Mesenchymal stem cell (in vitro differentiated cells and primary cell): Measurements from ENCODE around the gene CLMN.

Experiments used
- DNase-seq: peaks from one replicate; pipeline ENCODE4 v3.0.0-alpha.2; 2013
- H2AFZ ChIP-seq: one replicate; pipeline ENCODE4 v1.6.1; 2013; ENCODE audit warnings: low read depth, mild to moderate bottlenecking, control low read depth, inconsistent platforms, low read length, moderate library complexity
- H2AK5ac ChIP-seq: 2 replicates; pipeline ENCODE4 v1.6.1; 2013; ENCODE audit warnings: low read length, moderate library complexity, mild to moderate bottlenecking, inconsistent platforms; ENCODE audit not compliant: severe bottlenecking
- H2BK120ac ChIP-seq: one replicate; pipeline ENCODE4 v1.6.1; 2013; ENCODE audit warnings: low read depth, mild to moderate bottlenecking, inconsistent platforms, low read length, moderate library complexity
- H2BK12ac ChIP-seq, 2 experiments: one replicate each; pipeline ENCODE4 v1.6.1; 2013; ENCODE audit warnings: inconsistent platforms in 2 of 2, low read length in 2 of 2, mild to moderate bottlenecking in 2 of 2, moderate library complexity in 2 of 2, control low read depth in 1 of 2
- H2BK15ac ChIP-seq: one replicate; pipeline ENCODE4 v1.6.1; 2013; ENCODE audit warnings: mild to moderate bottlenecking, low read depth, inconsistent platforms; ENCODE audit not compliant: poor library complexity, severe bottlenecking
- H2BK5ac ChIP-seq: 2 replicates; pipeline ENCODE4 v1.6.1; 2013; ENCODE audit warnings: low read depth, mild to moderate bottlenecking, low read length, control low read depth, inconsistent platforms; ENCODE audit not compliant: poor library complexity, severe bottlenecking
- H3K14ac ChIP-seq, 2 experiments: one replicate each; pipeline ENCODE4 v1.6.1; 2013; ENCODE audit warnings: inconsistent platforms in 2 of 2, low read length in 2 of 2, control low read depth in 1 of 2, mild to moderate bottlenecking in 1 of 2, moderate library complexity in 1 of 2
- H3K18ac ChIP-seq, 2 experiments: one replicate each; pipeline ENCODE4 v1.6.1; 2013; ENCODE audit warnings: inconsistent platforms in 2 of 2, low read length in 2 of 2, control low read depth in 1 of 2, low read depth in 1 of 2, mild to moderate bottlenecking in 1 of 2
- H3K23ac ChIP-seq, 2 experiments: one replicate each; pipeline ENCODE4 v1.6.1; 2013; ENCODE audit warnings: inconsistent platforms in 2 of 2, low read length in 2 of 2, mild to moderate bottlenecking in 2 of 2, moderate library complexity in 2 of 2, control low read depth in 1 of 2
- H3K27ac ChIP-seq: 2 replicates; pipeline ENCODE4 v1.5.1; 2013; ENCODE audit warnings: mild to moderate bottlenecking, moderate library complexity, low read length, control low read depth, inconsistent platforms; ENCODE audit not compliant: poor library complexity, severe bottlenecking
- H3K27me3 ChIP-seq, 2 experiments: 2 replicates each; pipeline versions ENCODE4 v1.6.1 to v1.7.0; 2013; ENCODE audit warnings: low read length in 2 of 2, mild to moderate bottlenecking in 2 of 2, moderate library complexity in 2 of 2, control low read depth in 1 of 2, inconsistent platforms in 1 of 2; ENCODE audit not compliant: control insufficient read depth in 1 of 2, insufficient read depth in 1 of 2
- H3K36me3 ChIP-seq, 2 experiments: 2 replicates each; pipeline versions ENCODE4 v1.6.1 to v1.7.0; 2013; ENCODE audit warnings: low read length in 2 of 2, control low read depth in 1 of 2, inconsistent platforms in 1 of 2, low read depth in 1 of 2, mild to moderate bottlenecking in 1 of 2; ENCODE audit not compliant: insufficient read depth in 2 of 2, control insufficient read depth in 1 of 2
- H3K4ac ChIP-seq, 2 experiments: one replicate each; pipeline ENCODE4 v1.6.1; 2013; ENCODE audit warnings: inconsistent platforms in 2 of 2, low read length in 2 of 2, mild to moderate bottlenecking in 2 of 2, moderate library complexity in 2 of 2, control low read depth in 1 of 2, low read depth in 1 of 2
- H3K4me1 ChIP-seq: 2 replicates; pipeline ENCODE4 v1.6.1; 2013; ENCODE audit warnings: low read depth, low read length, control low read depth; ENCODE audit not compliant: control insufficient read depth, insufficient read depth
- H3K4me2 ChIP-seq: 2 replicates; pipeline ENCODE4 v1.6.1; 2013; ENCODE audit warnings: low read length, mild to moderate bottlenecking, inconsistent platforms; ENCODE audit not compliant: poor library complexity, severe bottlenecking
- H3K4me3 ChIP-seq, 2 experiments: 2 replicates each; pipeline versions ENCODE4 v1.5.1 to v1.7.0; 2013; ENCODE audit warnings: low read length in 2 of 2, mild to moderate bottlenecking in 2 of 2, control low read depth in 1 of 2, low read depth in 1 of 2; ENCODE audit not compliant: insufficient read depth in 1 of 2
- H3K79me1 ChIP-seq: replicated peaks from 2 replicates; pipeline ENCODE4 v1.6.1; 2013; ENCODE audit warnings: mild to moderate bottlenecking, control low read depth, low read length, inconsistent platforms; ENCODE audit not compliant: poor library complexity, severe bottlenecking
- H3K9ac ChIP-seq: 2 replicates; pipeline ENCODE4 v1.7.0; 2013; ENCODE audit warnings: mild to moderate bottlenecking, low read length, moderate library complexity
- H3K9me3 ChIP-seq: 2 replicates; pipeline ENCODE4 v1.7.0; 2013; ENCODE audit warnings: mild to moderate bottlenecking, low read length; ENCODE audit not compliant: control insufficient read depth
- H4K8ac ChIP-seq: one replicate; pipeline ENCODE4 v1.6.1; 2013; ENCODE audit warnings: inconsistent platforms, mild to moderate bottlenecking, low read length, moderate library complexity
- H4K91ac ChIP-seq: one replicate; pipeline ENCODE4 v1.6.1; 2013; ENCODE audit warnings: mild to moderate bottlenecking, low read length, inconsistent platforms
- WGBS: methylation state at CpG from one replicate; pipeline ENCODE4 v1.1.7; 2013; ENCODE audit warnings: mixed read lengths; 5-methylcytosine and 5-hydroxymethylcytosine counted together

Gene CLMN

GRCh38 chr14:95307402-95308041 lies 12.2 kb downstream of the CLMN start:
- Histone ChIP-seq H2BK5ac (no peak overlapping the region), H4K8ac (no peak overlapping the region), H3K4ac (no peak overlapping the region), H3K27me3 (peaks cover 0 to 21% of the 10 kb centered on the region in 2 experiments), H3K9me3 (no peaks in the 10 kb centered on the region), H3K4me3 (no peak overlapping the region), H2AFZ (no peak overlapping the region), H3K9ac (no peak overlapping the region), H3K23ac (peak overlapping the region in 1 of 2 experiments; percentile 26), H2AK5ac (peak overlapping the region; percentile 55), H2BK15ac (no peak overlapping the region), H3K36me3 (peaks cover 0 to 15% of the 10 kb centered on the region in 2 experiments), H2BK12ac (no peak overlapping the region), H4K91ac (no peak overlapping the region), H3K4me2 (no peak overlapping the region), H3K79me1 (peaks cover 45% of the 10 kb centered on the region), H3K18ac (no peak overlapping the region), H3K4me1 (peaks cover 42% of the 10 kb centered on the region), H3K14ac (peak overlapping the region in 1 of 2 experiments; percentile 61), H3K27ac (no peak overlapping the region), H2BK120ac (no peak overlapping the region)
- WGBS = 52% methylated on average over 14 of the region's 14 CpGs
- DNase-seq = peak; percentile 61

GRCh38 chr14:95305940-95306339 lies 13.8 kb downstream of the CLMN start:
- Histone ChIP-seq H3K4me1 (peaks cover 35% of the 10 kb centered on the region), H3K18ac (no peak overlapping the region), H3K4ac (no peak overlapping the region), H2BK15ac (no peak overlapping the region), H2BK5ac (no peak overlapping the region), H3K9ac (no peak overlapping the region), H3K9me3 (no peaks in the 10 kb centered on the region), H4K91ac (no peak overlapping the region), H3K36me3 (peaks cover 0 to 15% of the 10 kb centered on the region in 2 experiments), H4K8ac (no peak overlapping the region), H2BK120ac (no peak overlapping the region), H2AFZ (no peak overlapping the region), H2BK12ac (no peak overlapping the region), H2AK5ac (no peak overlapping the region), H3K27ac (no peak overlapping the region), H3K4me3 (no peak overlapping the region), H3K79me1 (peaks cover 49% of the 10 kb centered on the region), H3K14ac (no peak overlapping the region), H3K23ac (no peak overlapping the region), H3K4me2 (no peak overlapping the region), H3K27me3 (peaks cover 0 to 21% of the 10 kb centered on the region in 2 experiments)
- WGBS = 93% methylated on average over 4 of the region's 4 CpGs
- DNase-seq = no peak

- no peak overlapping the region for H4K91ac ChIP-seq
- peaks cover 0 to 21% of the 10 kb centered on the region in 2 experiments for H3K27me3 ChIP-seq
- WGBS = 90% methylated on average over 7 of the region's 7 CpGs
- no peak overlapping the region for H3K18ac ChIP-seq
- H3K4me2 ChIP-seq = no peak overlapping the region
- H3K4me3 ChIP-seq = no peak overlapping the region
- no peak overlapping the region for H3K4ac ChIP-seq
- H3K9me3 ChIP-seq = no peaks in the 10 kb centered on the region
- H3K36me3 ChIP-seq = peaks cover 0 to 8% of the 10 kb centered on the region in 2 experiments
- no peak overlapping the region for H2BK120ac ChIP-seq
- peaks cover 42% of the 10 kb centered on the region for H3K79me1 ChIP-seq
- peak overlapping the region; percentile 34 for H2AK5ac ChIP-seq
- H2BK15ac ChIP-seq = no peak overlapping the region
- peaks cover 34% of the 10 kb centered on the region for H3K4me1 ChIP-seq
- no peak overlapping the region for H4K8ac ChIP-seq
- no peak overlapping the region for H3K9ac ChIP-seq
- DNase-seq = no peak
- H2AFZ ChIP-seq = no peak overlapping the region
- no peak overlapping the region for H3K23ac ChIP-seq
- H3K27ac ChIP-seq = no peak overlapping the region
- H2BK12ac ChIP-seq = no peak overlapping the region
- no peak overlapping the region for H2BK5ac ChIP-seq
- no peak overlapping the region for H3K14ac ChIP-seq
Measured at GRCh38 chr14:95305145-95305544, 14.6 kb downstream of the CLMN start.

- Histone ChIP-seq H2BK12ac (no peak overlapping the region), H3K9me3 (no peaks in the 10 kb centered on the region), H3K4me3 (no peak overlapping the region), H2AK5ac (no peak overlapping the region), H3K79me1 (peaks cover 42% of the 10 kb centered on the region), H3K14ac (no peak overlapping the region), H3K9ac (no peak overlapping the region), H3K4me1 (peaks cover 37% of the 10 kb centered on the region), H2AFZ (no peak overlapping the region), H4K91ac (no peak overlapping the region), H3K23ac (no peak overlapping the region), H3K27ac (no peak overlapping the region), H3K4me2 (no peak overlapping the region), H2BK120ac (no peak overlapping the region), H3K27me3 (peaks cover 0 to 21% of the 10 kb centered on the region in 2 experiments), H2BK5ac (no peak overlapping the region), H3K4ac (no peak overlapping the region), H4K8ac (no peak overlapping the region), H3K36me3 (peaks cover 0 to 8% of the 10 kb centered on the region in 2 experiments), H3K18ac (no peak overlapping the region), H2BK15ac (no peak overlapping the region)
- no peak for DNase-seq
- WGBS = no CpG with 5 or more reads among the region's 3 CpGs
Measured at GRCh38 chr14:95304342-95304741, 15.4 kb downstream of the CLMN start.
